Caco-2 (cell line): ENCODE data around the gene TRIM34. TPM values are rescaled to one million over a fixed set of nuclear protein-coding genes. Genes with fewer than 3 reads are reported as not detected.

ENCODE experiments used
- Bru-seq: library from RNA; stranded (reverse); fragments of 400-500 nt; gene quantifications from one replicate; lab custom pipeline; 2021; lab: Mats Ljungman, UMichigan
- BruChase-seq, 2 experiments: library from RNA; stranded (reverse); fragments of 400-500 nt; gene quantifications; one replicate each; lab custom pipeline; 2021; lab: Mats Ljungman, UMichigan
- BruUV-seq: library from RNA; stranded (reverse); fragments of 400-500 nt; replicated peaks from 2 replicates; lab custom pipeline; 2021; lab: Mats Ljungman, UMichigan
- CTCF ChIA-PET: fragments of 300-600 bp; sonication (Branson Sonifier 250); formaldehyde crosslinking; loops from one replicate; lab custom pipeline; 2022; ENCODE audit warnings: antibody characterized with exemption; lab: Charles Lee
- POLR2A ChIA-PET: fragments of 300-600 bp; sonication (Branson Sonifier 250); formaldehyde crosslinking; loops from one replicate; lab custom pipeline; 2022; ENCODE audit warnings: antibody characterized with exemption; lab: Charles Lee
- DNase-seq, 2 experiments: peaks; one replicate each; pipeline versions ENCODE4 v3.0.0 to v3.0.0-alpha.2; 2020 to 2022
- H3K27me3 ChIP-seq: replicated peaks from 2 replicates; pipeline ENCODE4 v1.6.0; 2011; ENCODE audit warnings: low read length; ENCODE audit not compliant: control insufficient read depth, insufficient read depth
- H3K36me3 ChIP-seq: 2 replicates; pipeline ENCODE4 v1.5.1; 2011; ENCODE audit warnings: low read length; ENCODE audit not compliant: control insufficient read depth, insufficient read depth
- H3K4me1 ChIP-seq: fragments of 250-450 bp; sonication (Bioruptor Pico); 2 replicates; pipeline ENCODE4 v1.5.1; 2020; ENCODE audit warnings: mild to moderate bottlenecking
- H3K4me3 ChIP-seq: 2 replicates; pipeline ENCODE4 v1.5.1; 2011; ENCODE audit warnings: low read depth, mild to moderate bottlenecking, control low read depth, low read length
- H3K9me3 ChIP-seq: fragments of 250-450 bp; sonication (Bioruptor Pico); 2 replicates; pipeline ENCODE4 v1.5.1; 2020; ENCODE audit warnings: mild to moderate bottlenecking, moderate library complexity
- H3K27ac Mint-ChIP-seq: one replicate; pipeline ENCODE4 v1.8.0; 2022; ENCODE audit warnings: mixed read lengths; ENCODE audit not compliant: unreplicated experiment
- H3K27me3 Mint-ChIP-seq: one replicate; pipeline ENCODE4 v1.8.0; 2022; ENCODE audit warnings: mixed read lengths; ENCODE audit not compliant: insufficient read depth, unreplicated experiment
- H3K36me3 Mint-ChIP-seq: one replicate; pipeline ENCODE4 v1.8.0; 2022; ENCODE audit warnings: mild to moderate bottlenecking, mixed read lengths; ENCODE audit not compliant: insufficient read depth, unreplicated experiment
- H3K4me1 Mint-ChIP-seq: one replicate; pipeline ENCODE4 v1.8.0; 2022; ENCODE audit warnings: low read depth, mixed read lengths; ENCODE audit not compliant: unreplicated experiment
- H3K4me3 Mint-ChIP-seq: one replicate; pipeline ENCODE4 v1.8.0; 2022; ENCODE audit warnings: mild to moderate bottlenecking, moderate library complexity, mixed read lengths; ENCODE audit not compliant: unreplicated experiment
- H3K9me3 Mint-ChIP-seq: one replicate; pipeline ENCODE4 v1.8.0; 2022; ENCODE audit warnings: mixed read lengths; ENCODE audit not compliant: unreplicated experiment
- CTCF ChIP-seq, 2 experiments: fragments of 200-600 bp in 1 of 2; IDR thresholded peaks; 1 replicate in 1 of 2; 2 replicates in 1 of 2; pipeline versions ENCODE4 v1.5.1 to v1.8.0; 2011 to 2022; ENCODE audit warnings: antibody characterized with exemption in 1 of 2, control low read depth in 1 of 2, inconsistent platforms in 1 of 2, low read depth in 1 of 2, low read length in 1 of 2, mild to moderate bottlenecking in 1 of 2, moderate library complexity in 1 of 2; ENCODE audit not compliant: insufficient read depth in 1 of 2, severe bottlenecking in 1 of 2, unreplicated experiment in 1 of 2
- intact Hi-C: fragments of 100-400 bp; cut with micrococcal nuclease; formaldehyde crosslinking; loops from one replicate; pipeline ENCODE4 v1.10.0; 2022; ENCODE audit not compliant: unreplicated experiment
- long read RNA-seq: library from polyadenylated mRNA; stranded (forward); transcript quantifications from one replicate; pipeline ENCODE4 v2.0.0, GENCODE V29; 2022
- total RNA-seq: library from RNA; stranded (reverse); gene quantifications from 2 replicates; pipeline ENCODE4 v1.2.3, GENCODE V29; 2022

TRIM34 gene
- total RNA-seq (4.3 and 4.7 TPM in 2 replicates), Bru-seq, nascent RNA (percentile 40 among the genes with signal in this experiment), BruChase-seq, experiment 1, labeled RNA remaining after a 2-hour chase (percentile 32 among the genes with signal in this experiment), BruChase-seq, experiment 2, labeled RNA remaining after a 6-hour chase (percentile 41 among the genes with signal in this experiment)
- long read RNA-seq, transcript TRIM34-201 (8 exons, 2,311 nt): major isoform, 5 of 10 reads
- long read RNA-seq, partial matches to known transcripts: 2 of 10 reads
- long read RNA-seq, other reads (novel, unspliced or antisense): 3 of 10 reads

GRCh38 chr11:5624489-5625279 lies at the start of gene TRIM34:
TSS of gene TRIM34 (plus strand) at chr11:5625001. CDS start at chr11:5632332, 7,331 bp downstream.
- no peaks in the 10 kb centered on the region for H3K27me3 ChIP-seq
- peaks cover 53% of the 10 kb centered on the region for H3K4me1 ChIP-seq
- Mint-ChIP-seq H3K27ac (peak within 1 kb of the TSS; percentile 76), H3K4me1 (peaks cover 38% of the 10 kb centered on the region), H3K27me3 (no peaks in the 10 kb centered on the region), H3K4me3 (peak within 1 kb of the TSS; percentile 75), H3K9me3 (no peaks in the 10 kb centered on the region), H3K36me3 (peaks cover 7% of the 10 kb centered on the region)
- H3K36me3 ChIP-seq: no peaks in the 10 kb centered on the region
- ChIA-PET POLR2A (no interaction called here), CTCF (no interaction called here)
- DNase-seq: peak; percentile 70 to 76
- H3K4me3 ChIP-seq: peak within 1 kb of the TSS; percentile 32
- intact Hi-C loops: no loop called here
- BruUV-seq: no TSS peak
- H3K9me3 ChIP-seq: no peaks in the 10 kb centered on the region
- TF ChIP-seq CTCF (IDR thresholded peaks at IDR 0.05; ENCODE audit: insufficient read depth in 1 of 2, low read depth in 1 of 2, low read length in 1 of 2, severe bottlenecking in 1 of 2, unreplicated experiment in 1 of 2): no peak

- Mint-ChIP-seq H3K4me3 (no peak overlapping the region), H3K4me1 (no peaks in the 10 kb centered on the region), H3K27me3 (peaks cover 7% of the 10 kb centered on the region), H3K27ac (no peak overlapping the region), H3K36me3 (no peaks in the 10 kb centered on the region), H3K9me3 (no peaks in the 10 kb centered on the region)
- Histone ChIP-seq H3K4me3 (no peak overlapping the region), H3K4me1 (no peaks in the 10 kb centered on the region), H3K27me3 (no peaks in the 10 kb centered on the region), H3K36me3 (no peaks in the 10 kb centered on the region), H3K9me3 (no peaks in the 10 kb centered on the region; the same call in 1 of the 2 replicates)
- DNase-seq: no peak
- ChIA-PET CTCF (no interaction called here), POLR2A (no interaction called here)
- intact Hi-C loops: no loop called here
- TF ChIP-seq CTCF (IDR thresholded peaks at IDR 0.05; ENCODE audit: insufficient read depth in 1 of 2, low read depth in 1 of 2, low read length in 1 of 2, severe bottlenecking in 1 of 2, unreplicated experiment in 1 of 2): no peak
- no TSS peak for BruUV-seq
Measured at GRCh38 chr11:5575152-5575551, 49.6 kb upstream of the TRIM34 start.

- ChIA-PET POLR2A (no interaction called here), CTCF (interaction anchor here (0.6 kb wide), 1 partner anchor 137 kb away, joined by 6 read pairs; no protein-coding TSS in a partner anchor)
- H3K4me3 Mint-ChIP-seq: no peak overlapping the region
- no peak overlapping the region for H3K27ac Mint-ChIP-seq
- no TSS peak for BruUV-seq
- H3K9me3 Mint-ChIP-seq: no peaks in the 10 kb centered on the region
- no peaks in the 10 kb centered on the region for H3K4me1 Mint-ChIP-seq
- no peaks in the 10 kb centered on the region for H3K27me3 Mint-ChIP-seq
- intact Hi-C loops: no loop called here
- no peak for DNase-seq
- TF ChIP-seq CTCF (IDR thresholded peaks at IDR 0.05; ENCODE audit: insufficient read depth in 1 of 2, low read depth in 1 of 2, low read length in 1 of 2, severe bottlenecking in 1 of 2, unreplicated experiment in 1 of 2): no peak
- H3K36me3 ChIP-seq: no peaks in the 10 kb centered on the region
- H3K27me3 ChIP-seq: no peaks in the 10 kb centered on the region
- no peaks in the 10 kb centered on the region for H3K9me3 ChIP-seq
- no peaks in the 10 kb centered on the region for H3K4me1 ChIP-seq
- H3K4me3 ChIP-seq: no peak overlapping the region
- H3K36me3 Mint-ChIP-seq: no peaks in the 10 kb centered on the region
Measured at GRCh38 chr11:5577101-5577500, 47.7 kb upstream of the TRIM34 start.
